Esophagus squamous epithelium (tissue), 4 donors: ENCODE data around the gene TMEM175.

Experiments
- POLR2A ChIP-seq, 4 donors: fragments of 450-650 bp; IDR thresholded peaks; one replicate each; pipeline ENCODE4 v1.6.1; 2017; ENCODE audit warnings: antibody characterized with exemption in 4 of 4, mild to moderate bottlenecking in 4 of 4, moderate library complexity in 3 of 4
- TF ChIP-seq, protein P1 (sequence below), 6 experiments: fragments of 450-650 bp in 4 of 6; fragments of 200-600 bp in 2 of 6; sonication (generic) in 2 of 6; IDR thresholded peaks; one replicate each; pipeline ENCODE4 v1.5.1; 2016 to 2019; ENCODE audit warnings: antibody characterized with exemption in 6 of 6, mild to moderate bottlenecking in 4 of 6, moderate library complexity in 4 of 6

DNA sequence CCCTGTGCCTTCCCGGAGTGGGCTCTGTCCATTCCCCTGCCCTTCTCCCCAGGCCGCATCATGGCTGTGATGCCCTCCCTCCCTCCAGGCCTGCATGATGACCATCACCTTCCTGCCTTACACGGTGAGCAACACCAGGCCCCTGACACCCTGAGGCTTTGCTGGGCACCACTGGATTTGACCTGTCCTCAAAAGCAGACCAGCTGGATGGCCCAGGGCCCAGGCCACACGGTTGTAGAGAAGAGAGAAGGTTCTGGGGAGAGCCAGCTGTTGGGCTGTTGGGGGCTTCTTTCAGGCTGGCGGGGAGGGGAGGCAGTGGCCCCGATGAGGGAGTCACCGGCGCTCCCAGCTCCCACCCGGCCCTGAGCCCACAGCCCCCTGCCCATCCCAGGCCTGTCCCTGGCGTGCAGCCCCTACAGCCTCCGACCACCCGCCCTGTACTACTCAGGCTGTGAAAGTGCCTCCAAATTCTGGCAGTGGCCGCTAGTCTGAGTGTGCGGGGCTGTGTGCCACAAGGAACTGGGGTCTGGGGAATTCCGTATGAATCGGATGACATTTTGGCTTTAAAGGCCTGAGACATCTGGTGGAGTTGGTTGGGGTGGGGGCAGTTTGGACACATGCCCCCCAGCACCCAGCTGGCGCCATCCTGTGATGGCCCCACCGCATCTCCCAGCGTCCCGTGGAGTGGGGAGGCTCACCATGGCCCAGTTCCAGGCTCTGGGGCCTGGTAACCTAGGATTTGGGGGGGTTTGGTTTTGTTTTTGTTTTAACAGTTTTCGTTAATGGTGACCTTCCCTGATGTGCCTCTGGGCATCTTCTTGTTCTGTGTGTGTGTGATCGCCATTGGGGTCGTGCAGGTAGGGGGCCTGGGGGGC is 19.6 kb downstream of the TMEM175 start:
- TF ChIP-seq, protein P1, sequence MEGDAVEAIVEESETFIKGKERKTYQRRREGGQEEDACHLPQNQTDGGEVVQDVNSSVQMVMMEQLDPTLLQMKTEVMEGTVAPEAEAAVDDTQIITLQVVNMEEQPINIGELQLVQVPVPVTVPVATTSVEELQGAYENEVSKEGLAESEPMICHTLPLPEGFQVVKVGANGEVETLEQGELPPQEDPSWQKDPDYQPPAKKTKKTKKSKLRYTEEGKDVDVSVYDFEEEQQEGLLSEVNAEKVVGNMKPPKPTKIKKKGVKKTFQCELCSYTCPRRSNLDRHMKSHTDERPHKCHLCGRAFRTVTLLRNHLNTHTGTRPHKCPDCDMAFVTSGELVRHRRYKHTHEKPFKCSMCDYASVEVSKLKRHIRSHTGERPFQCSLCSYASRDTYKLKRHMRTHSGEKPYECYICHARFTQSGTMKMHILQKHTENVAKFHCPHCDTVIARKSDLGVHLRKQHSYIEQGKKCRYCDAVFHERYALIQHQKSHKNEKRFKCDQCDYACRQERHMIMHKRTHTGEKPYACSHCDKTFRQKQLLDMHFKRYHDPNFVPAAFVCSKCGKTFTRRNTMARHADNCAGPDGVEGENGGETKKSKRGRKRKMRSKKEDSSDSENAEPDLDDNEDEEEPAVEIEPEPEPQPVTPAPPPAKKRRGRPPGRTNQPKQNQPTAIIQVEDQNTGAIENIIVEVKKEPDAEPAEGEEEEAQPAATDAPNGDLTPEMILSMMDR (IDR thresholded peaks at IDR 0.05) = no peak
- no peak for TF ChIP-seq POLR2A (IDR thresholded peaks at IDR 0.05)
